Globus pallidus (tissue), 1 donor: ENCODE measurements around the gene DOCK2.

Experiments
- DNase-seq: peaks from one replicate; pipeline ENCODE4 v3.0.0-alpha.2; 2015; ENCODE audit warnings: low spot score

DOCK2 gene

GRCh38 chr5:169988947-169989346, 351.9 kb downstream of the DOCK2 start:
- DNase-seq: no peak

- no peak for DNase-seq
Measured at GRCh38 chr5:169989365-169989764, 352.3 kb downstream of the DOCK2 start.

- no peak for DNase-seq
Measured at GRCh38 chr5:169991115-169991869, 354.2 kb downstream of the DOCK2 start.

DNA sequence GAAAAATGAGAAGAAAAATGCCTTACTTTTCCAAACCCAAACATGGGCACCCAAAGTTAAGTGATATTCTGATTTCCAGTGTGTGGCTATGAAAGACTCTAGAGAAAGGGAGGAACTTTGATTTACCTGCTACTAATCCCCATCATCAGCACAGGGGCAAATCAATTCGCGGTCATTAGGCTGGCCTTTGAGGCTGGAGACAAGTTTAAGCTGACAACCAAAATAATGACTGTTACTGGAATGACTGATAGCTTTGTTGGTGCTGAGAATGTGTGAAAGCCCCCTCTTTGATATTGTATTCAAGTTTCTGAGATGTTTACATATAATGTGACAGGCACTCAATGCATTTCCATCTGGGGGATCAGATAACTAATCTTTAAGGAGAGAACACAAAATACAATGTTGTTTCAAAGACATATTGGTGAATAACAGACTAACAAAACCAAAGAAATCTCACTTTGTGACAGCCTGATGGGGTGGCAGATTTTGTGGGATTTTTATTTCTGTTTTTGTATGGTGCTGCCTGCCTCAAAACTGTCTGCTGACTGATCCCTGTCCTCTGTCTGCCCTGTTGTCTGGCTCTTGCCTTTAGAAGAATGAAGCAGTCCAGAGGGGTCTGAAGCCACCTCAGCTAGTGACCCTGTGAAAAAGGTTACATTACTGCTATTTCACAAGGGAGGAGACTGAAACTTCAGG, 355.9 kb downstream of the DOCK2 start:
- DNase-seq: no peak

DNA sequence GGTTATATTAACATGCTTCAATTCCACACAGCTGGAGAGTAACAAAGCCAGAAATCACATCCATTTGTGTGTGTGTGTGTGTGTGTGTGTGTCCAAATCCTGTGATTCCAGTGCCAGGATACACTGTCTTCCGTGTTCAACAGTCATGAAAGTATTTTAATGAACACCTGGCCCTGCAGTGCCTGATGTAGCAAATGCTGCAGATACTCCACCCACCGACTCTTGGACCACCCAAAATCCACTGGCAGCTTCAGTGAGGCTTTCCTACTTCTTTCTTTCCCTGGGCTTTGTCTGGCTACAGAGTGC, 356.4 kb downstream of the DOCK2 start:
- DNase-seq: no peak

DNA sequence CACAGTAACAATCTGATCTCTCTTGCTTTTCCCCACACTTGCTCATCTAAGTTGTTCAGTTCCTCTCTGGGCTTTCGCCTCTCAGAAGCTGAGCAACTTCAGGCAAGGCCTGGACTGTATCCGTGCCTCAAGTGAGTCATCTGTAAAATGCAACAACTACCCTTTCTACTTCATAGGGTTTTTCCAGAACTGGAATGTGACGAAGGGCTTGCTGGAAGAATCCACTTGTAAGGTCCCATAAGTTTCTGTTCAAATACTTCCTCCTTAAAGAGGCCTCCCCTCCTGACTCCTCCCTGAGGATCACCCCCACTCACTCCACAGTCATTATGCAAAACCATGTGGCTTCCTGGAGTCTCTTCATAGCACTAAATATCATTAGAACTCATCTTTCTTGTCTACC, 360.7 kb downstream of the DOCK2 start:
- DNase-seq: no peak

DNA sequence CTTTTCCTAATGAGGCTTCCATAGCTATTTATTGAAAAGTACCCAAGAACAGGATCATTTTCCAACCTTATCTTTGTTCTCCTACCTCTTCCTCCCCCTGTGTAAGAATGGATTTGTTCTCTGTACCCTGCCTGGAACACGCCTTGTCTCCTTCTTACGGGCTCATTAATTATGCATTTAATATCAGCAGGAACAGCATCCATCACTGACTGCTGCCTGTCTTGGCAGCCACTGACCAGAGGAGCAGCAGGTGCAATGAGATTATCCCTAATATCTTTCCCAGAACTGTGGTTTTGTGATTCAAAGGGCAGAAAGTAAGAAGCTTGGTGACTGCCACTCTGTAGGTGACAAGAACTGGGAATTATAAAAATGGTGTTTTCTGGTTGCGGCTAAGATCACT, 362.5 kb downstream of the DOCK2 start:
- no peak for DNase-seq

DNA sequence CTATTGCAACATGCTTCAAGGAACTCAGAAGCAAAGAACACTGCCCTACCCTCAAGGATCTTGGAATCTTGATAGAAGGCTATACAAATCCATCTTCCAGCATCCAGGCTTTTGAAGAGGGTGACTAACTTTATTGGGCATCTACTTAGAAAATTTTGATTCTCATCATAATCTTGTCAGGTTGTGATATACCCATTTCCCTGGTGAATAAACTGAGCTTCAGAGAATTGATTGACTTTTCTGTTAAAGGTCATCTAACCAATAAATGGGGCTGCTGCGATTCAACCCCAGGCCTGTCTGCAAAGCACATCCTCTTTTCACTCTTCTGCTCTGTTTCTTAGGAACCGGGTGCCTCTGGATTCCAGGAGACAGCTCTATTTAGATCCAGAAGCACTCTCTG, 363.1 kb downstream of the DOCK2 start:
- no peak for DNase-seq

DNA sequence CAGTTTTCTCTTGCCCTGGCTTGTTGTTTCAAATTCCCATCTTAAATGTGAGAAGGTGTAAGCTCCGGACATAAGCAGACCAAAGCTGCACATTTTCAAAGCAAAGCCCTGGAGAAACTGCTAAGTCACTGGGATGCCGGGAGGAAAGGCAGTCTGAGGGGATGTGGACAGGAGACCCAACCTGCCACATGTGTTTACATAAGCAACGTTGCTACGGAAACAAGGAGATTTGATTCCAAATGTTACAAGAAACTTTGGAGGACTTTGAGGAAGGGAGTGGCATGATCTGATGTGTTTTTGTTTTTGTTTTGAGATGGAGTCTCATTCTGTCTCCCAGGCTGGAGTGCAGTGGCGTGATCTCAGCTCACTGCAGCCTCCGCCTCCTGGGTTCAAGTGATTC, 368.9 kb downstream of the DOCK2 start:
- no peak for DNase-seq

DNA sequence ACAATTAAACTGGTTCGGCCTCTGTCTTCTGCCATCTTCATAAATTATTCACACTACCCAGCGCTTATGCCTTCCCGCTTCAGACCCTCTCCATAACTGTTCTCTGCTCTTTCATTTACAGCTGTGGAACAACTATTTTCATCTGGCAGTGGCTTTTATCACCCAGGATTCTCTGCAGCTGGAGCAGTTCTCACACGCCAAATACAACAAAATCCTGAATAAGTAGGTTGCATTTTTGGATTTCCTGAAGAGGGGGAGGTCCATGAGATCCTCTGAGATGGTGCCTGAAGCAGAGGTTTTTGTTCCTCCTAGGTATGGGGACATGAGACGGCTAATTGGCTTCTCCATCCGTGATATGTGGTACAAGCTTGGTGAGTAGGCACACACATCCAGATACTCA, 371.3 kb downstream of the DOCK2 start:
- DNase-seq: no peak

GRCh38 chr5:170010595-170010994, 373.5 kb downstream of the DOCK2 start:
- DNase-seq: peak; percentile 7

DNA sequence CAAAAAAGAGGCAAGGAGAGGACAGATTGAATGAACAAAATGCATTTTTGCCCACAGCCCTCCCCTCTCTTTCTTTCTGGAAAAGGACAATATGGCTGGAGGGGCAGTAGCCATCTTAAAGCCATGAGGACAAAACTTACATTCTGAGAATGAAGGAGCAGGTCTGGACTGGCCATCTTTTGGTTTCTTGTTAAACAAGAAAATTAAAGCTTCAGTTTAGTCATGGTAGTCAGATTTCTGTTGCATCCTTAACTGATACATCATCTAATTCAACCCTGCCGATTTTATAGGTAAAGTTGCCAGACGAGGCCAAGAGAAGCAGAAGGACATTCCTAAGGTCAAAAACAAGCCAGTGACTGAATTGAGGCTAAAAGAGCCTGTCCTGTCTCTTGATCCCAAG, 374.7 kb downstream of the DOCK2 start:
- no peak for DNase-seq

GRCh38 chr5:170012622-170013021, 375.5 kb downstream of the DOCK2 start:
- DNase-seq: no peak

GRCh38 chr5:170020423-170020822, 383.3 kb downstream of the DOCK2 start:
- no peak for DNase-seq

GRCh38 chr5:170021506-170021905, 384.4 kb downstream of the DOCK2 start:
- no peak for DNase-seq

- no peak for DNase-seq
Measured at GRCh38 chr5:170025853-170026252, 388.8 kb downstream of the DOCK2 start.

DNA sequence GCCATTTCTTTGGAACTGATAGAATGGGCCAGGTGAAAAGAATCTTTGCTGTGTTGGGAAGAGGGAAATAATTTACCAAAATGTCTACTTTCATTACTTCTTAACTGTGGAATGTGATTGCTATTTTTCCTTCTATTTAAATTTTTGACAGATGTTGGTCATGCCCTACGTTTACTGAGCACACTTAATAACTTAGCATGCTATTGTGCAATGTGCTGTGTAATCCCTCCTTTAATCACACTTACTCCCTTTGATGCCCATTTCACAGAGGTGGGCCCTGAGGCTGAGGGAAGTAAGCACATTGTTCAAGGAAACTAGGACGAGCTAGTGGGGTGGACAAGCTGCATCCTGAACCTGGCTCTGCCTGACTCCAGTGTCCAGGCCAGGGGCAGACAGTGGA, 391.0 kb downstream of the DOCK2 start:
- no peak for DNase-seq

DNA sequence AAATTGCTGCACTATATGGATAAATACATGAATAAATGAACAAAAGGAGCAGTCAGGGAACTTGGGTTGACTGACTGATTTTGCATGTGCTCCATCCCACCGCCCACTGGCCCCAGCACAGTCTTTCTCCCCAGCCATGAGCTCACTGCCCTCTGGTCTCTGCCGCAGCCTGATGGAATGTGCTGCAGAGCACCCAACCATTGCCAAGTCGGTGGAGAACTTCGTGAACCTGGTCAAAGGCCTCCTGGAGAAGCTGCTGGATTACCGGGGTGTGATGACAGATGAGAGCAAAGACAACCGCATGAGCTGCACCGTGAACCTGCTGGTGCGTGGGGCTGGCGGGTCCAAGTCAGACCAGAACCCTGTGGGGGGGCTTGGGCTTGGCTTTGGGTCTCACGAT, 397.2 kb downstream of the DOCK2 start:
- no peak for DNase-seq

- DNase-seq: no peak
Measured at GRCh38 chr5:170038241-170038640, 401.2 kb downstream of the DOCK2 start.

DNA sequence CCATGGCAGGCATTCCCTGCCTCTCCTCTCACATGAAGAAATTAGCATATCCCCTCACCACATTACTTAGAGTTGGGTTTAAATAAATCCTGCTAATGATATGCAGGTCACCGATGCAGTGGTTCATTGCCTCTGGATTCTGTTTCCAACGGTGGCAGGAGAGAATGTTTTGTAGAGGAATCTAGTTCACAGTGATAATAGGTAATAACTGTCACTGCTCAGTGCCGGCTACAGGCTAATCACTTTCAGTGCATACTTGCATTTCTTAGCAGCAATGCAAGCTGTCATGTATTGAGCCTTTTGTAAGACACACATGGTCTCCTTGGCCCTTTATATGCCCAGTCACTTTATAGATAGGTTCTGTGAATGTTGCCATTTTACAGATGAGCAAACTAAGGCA, 402.8 kb downstream of the DOCK2 start:
- no peak for DNase-seq

- DNase-seq: no peak
Measured at GRCh38 chr5:170046241-170046640, 409.2 kb downstream of the DOCK2 start.

GRCh38 chr5:170049713-170050112, 412.6 kb downstream of the DOCK2 start:
- DNase-seq: no peak

DNA sequence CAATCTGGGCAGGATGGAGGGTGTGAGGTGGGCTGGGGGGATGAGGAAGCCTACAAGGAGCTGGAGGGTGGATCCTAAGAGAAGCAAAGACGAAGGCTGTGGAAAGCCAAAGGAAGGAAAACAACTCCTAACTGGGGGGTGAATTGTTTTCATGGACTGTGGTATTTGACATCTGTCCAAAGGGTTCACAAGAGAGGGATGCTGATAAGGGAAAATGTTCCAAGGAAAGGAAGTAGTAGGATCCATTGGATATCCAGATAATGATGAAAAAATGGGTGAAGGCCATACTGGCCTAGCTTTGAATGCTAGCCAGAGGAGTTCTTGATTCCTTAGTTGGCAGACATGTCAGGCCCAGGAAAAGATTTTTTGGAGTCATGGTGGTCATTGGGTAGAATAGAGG, 416.8 kb downstream of the DOCK2 start:
- DNase-seq: no peak

GRCh38 chr5:170055606-170056005, 418.5 kb downstream of the DOCK2 start:
- DNase-seq: no peak
